H9 (cell line): ENCODE data around the gene KIR2DL4. TPM values are rescaled to one million over a fixed set of nuclear protein-coding genes. Genes with fewer than 3 reads are reported as not detected.

Source experiments
- DNase-seq: peaks from one replicate; pipeline ENCODE4 v3.0.0-alpha.2; 2017
- H2AFZ ChIP-seq: one replicate; pipeline ENCODE4 v1.6.1; 2013; ENCODE audit warnings: mild to moderate bottlenecking, low read length, control low read depth, moderate library complexity
- H2AK5ac ChIP-seq: 2 replicates; pipeline ENCODE4 v1.6.1; 2013; ENCODE audit warnings: low read length, control low read depth, mixed read lengths; ENCODE audit not compliant: insufficient read length
- H2BK120ac ChIP-seq: one replicate; pipeline ENCODE4 v1.6.1; 2013; ENCODE audit warnings: low read depth, mild to moderate bottlenecking, low read length, control low read depth, inconsistent platforms; ENCODE audit not compliant: poor library complexity, severe bottlenecking
- H2BK12ac ChIP-seq: 2 replicates; pipeline ENCODE4 v1.6.1; 2013; ENCODE audit warnings: low read length, control low read depth, mixed read lengths, low read depth; ENCODE audit not compliant: insufficient read length
- H2BK15ac ChIP-seq: 2 replicates; pipeline ENCODE4 v1.6.1; 2013; ENCODE audit warnings: low read depth, low read length, control low read depth
- H2BK20ac ChIP-seq: one replicate; pipeline ENCODE4 v1.6.1; 2013; ENCODE audit warnings: low read depth, mild to moderate bottlenecking, low read length, control low read depth, inconsistent platforms; ENCODE audit not compliant: poor library complexity, severe bottlenecking
- H2BK5ac ChIP-seq: 2 replicates; pipeline ENCODE4 v1.6.1; 2013; ENCODE audit warnings: low read length, control low read depth, mixed read lengths; ENCODE audit not compliant: insufficient read length
- H3K14ac ChIP-seq: 2 replicates; pipeline ENCODE4 v1.6.1; 2013; ENCODE audit warnings: low read length, control low read depth; ENCODE audit not compliant: insufficient read depth
- H3K18ac ChIP-seq: 2 replicates; pipeline ENCODE4 v1.6.1; 2013; ENCODE audit warnings: low read depth, mild to moderate bottlenecking, mixed read lengths, low read length, control low read depth; ENCODE audit not compliant: insufficient read length
- H3K23ac ChIP-seq: 2 replicates; pipeline ENCODE4 v1.6.1; 2013; ENCODE audit warnings: low read length, control low read depth, mixed read lengths, low read depth; ENCODE audit not compliant: insufficient read length
- H3K23me2 ChIP-seq: 2 replicates; pipeline ENCODE4 v1.6.1; 2013; ENCODE audit warnings: low read depth, mild to moderate bottlenecking, mixed read lengths, low read length, control low read depth; ENCODE audit not compliant: insufficient read length, poor library complexity, severe bottlenecking
- H3K27ac ChIP-seq: 2 replicates; pipeline ENCODE4 v1.5.1; 2013; ENCODE audit warnings: low read length, control low read depth, mixed read lengths, low read depth; ENCODE audit not compliant: insufficient read length
- H3K27me3 ChIP-seq: 2 replicates; pipeline ENCODE4 v1.6.1; 2013; ENCODE audit warnings: low read length, control low read depth, inconsistent platforms; ENCODE audit not compliant: insufficient read depth
- H3K4ac ChIP-seq: 2 replicates; pipeline ENCODE4 v1.6.1; 2013; ENCODE audit warnings: low read depth, mild to moderate bottlenecking, control low read depth, inconsistent platforms, low read length, moderate library complexity
- H3K4me1 ChIP-seq: 2 replicates; pipeline ENCODE4 v1.6.1; 2013; ENCODE audit warnings: low read length, control low read depth, inconsistent platforms; ENCODE audit not compliant: insufficient read depth
- H3K4me2 ChIP-seq: 2 replicates; pipeline ENCODE4 v1.6.1; 2013; ENCODE audit warnings: low read length, control low read depth, mixed read lengths; ENCODE audit not compliant: insufficient read length, insufficient read depth
- H3K56ac ChIP-seq: 2 replicates; pipeline ENCODE4 v1.6.1; 2013; ENCODE audit warnings: low read depth, mild to moderate bottlenecking, mixed read lengths, low read length, control low read depth; ENCODE audit not compliant: insufficient read length
- H3K79me1 ChIP-seq: 2 replicates; pipeline ENCODE4 v1.6.1; 2013; ENCODE audit warnings: low read depth, mild to moderate bottlenecking, moderate library complexity, low read length, control low read depth, inconsistent platforms; ENCODE audit not compliant: insufficient read depth, poor library complexity, severe bottlenecking
- H3K79me2 ChIP-seq: 2 replicates; pipeline ENCODE4 v1.6.1; 2013; ENCODE audit warnings: low read length, control low read depth, inconsistent platforms; ENCODE audit not compliant: insufficient read depth
- H3K9ac ChIP-seq: 2 replicates; pipeline ENCODE4 v1.6.1; 2013; ENCODE audit warnings: low read length, control low read depth, mixed read lengths; ENCODE audit not compliant: insufficient read length; ENCODE audit errors: extremely low read depth
- H3K9me3 ChIP-seq: one replicate; pipeline ENCODE4 v1.6.1; 2013; ENCODE audit warnings: low read depth, low read length, inconsistent platforms; ENCODE audit not compliant: control insufficient read depth
- H3T11ph ChIP-seq: one replicate; pipeline ENCODE4 v1.6.1; 2013; ENCODE audit warnings: mild to moderate bottlenecking, low read length, control low read depth, inconsistent platforms
- H4K20me1 ChIP-seq: one replicate; pipeline ENCODE4 v1.6.1; 2013; ENCODE audit not compliant: control insufficient read depth, insufficient read length, insufficient read depth
- H4K5ac ChIP-seq: 2 replicates; pipeline ENCODE4 v1.6.1; 2013; ENCODE audit warnings: low read depth, mild to moderate bottlenecking, mixed read lengths, low read length, control low read depth; ENCODE audit not compliant: insufficient read length
- H4K8ac ChIP-seq: replicated peaks from 2 replicates; pipeline ENCODE4 v1.6.1; 2013; ENCODE audit warnings: low read length, control low read depth, mixed read lengths, low read depth; ENCODE audit not compliant: insufficient read length
- H4K91ac ChIP-seq: 2 replicates; pipeline ENCODE4 v1.6.1; 2013; ENCODE audit warnings: low read depth, mild to moderate bottlenecking, moderate library complexity, mixed read lengths, low read length, control low read depth; ENCODE audit not compliant: insufficient read length
- H3K27ac Mint-ChIP-seq, 3 experiments: 2 replicates in 2 of 3; 3 replicates in 1 of 3; pipeline ENCODE4 v1.8.0; 2020 to 2021; ENCODE audit warnings: mixed read lengths in 3 of 3, mild to moderate bottlenecking in 1 of 3, moderate library complexity in 1 of 3
- H3K27me3 Mint-ChIP-seq: 2 replicates; pipeline ENCODE4 v1.8.0; 2021; ENCODE audit warnings: low read depth, mild to moderate bottlenecking, moderate library complexity, mixed read lengths
- H3K36me3 Mint-ChIP-seq, 3 experiments: 2 replicates in 2 of 3; 3 replicates in 1 of 3; pipeline ENCODE4 v1.8.0; 2020 to 2021; ENCODE audit warnings: low read depth in 3 of 3, mixed read lengths in 3 of 3; ENCODE audit not compliant: insufficient read depth in 1 of 3
- H3K4me1 Mint-ChIP-seq, 2 experiments: 2 replicates each; pipeline ENCODE4 v1.8.0; 2020; ENCODE audit warnings: mixed read lengths in 2 of 2
- H3K4me3 Mint-ChIP-seq, 2 experiments: 2 replicates in 1 of 2; 3 replicates in 1 of 2; pipeline ENCODE4 v1.8.0; 2020 to 2021; ENCODE audit warnings: mild to moderate bottlenecking in 2 of 2, mixed read lengths in 2 of 2, moderate library complexity in 1 of 2
- H3K9me3 Mint-ChIP-seq, 2 experiments: 2 replicates in 1 of 2; 3 replicates in 1 of 2; pipeline ENCODE4 v1.8.0; 2020; ENCODE audit warnings: mild to moderate bottlenecking in 2 of 2, mixed read lengths in 2 of 2, moderate library complexity in 1 of 2
- CTCF ChIP-seq: fragments of 200-600 bp; sonication (generic); conservative IDR thresholded peaks from 3 replicates; pipeline ENCODE4 v1.8.0; 2021; ENCODE audit warnings: antibody characterized with exemption, mild to moderate bottlenecking
- WGBS: extraction: QIAGEN DNeasy Blood & Tissue Kit; methylation state at CpG from one replicate; pipeline ENCODE4 v1.1.7; 2013; ENCODE audit warnings: missing lambda C conversion rate, low lambda C conversion rate, mixed read lengths; ENCODE audit not compliant: insufficient read length; ENCODE audit errors: extremely low coverage; 5-methylcytosine and 5-hydroxymethylcytosine counted together
- total RNA-seq: library from RNA; stranded (reverse); gene quantifications from 2 replicates; pipeline ENCODE4 v1.2.1, GENCODE V29; 2021

Gene KIR2DL4
- total RNA-seq, 1 experiment from 2014 or later = not detected

GRCh38 chr19:54791476-54791875 is 11.9 kb upstream of the KIR2DL4 start:
- no peak overlapping the region for H3K23ac ChIP-seq
- no peaks in the 10 kb centered on the region for H3K79me2 ChIP-seq
- H3K56ac ChIP-seq = no peak overlapping the region
- no peak for DNase-seq
- peaks cover 6% of the 10 kb centered on the region for H3K27me3 Mint-ChIP-seq
- H3K4me3 Mint-ChIP-seq = no peak overlapping the region
- H3K27ac Mint-ChIP-seq = no peak overlapping the region
- no peak overlapping the region for H2BK120ac ChIP-seq
- WGBS = no CpG with 5 or more reads among the region's 6 CpGs
- H2BK20ac ChIP-seq = no peak overlapping the region
- H3K27me3 ChIP-seq = no peaks in the 10 kb centered on the region
- no peak overlapping the region for H3K14ac ChIP-seq
- H4K8ac ChIP-seq = no peak overlapping the region
- no peaks in the 10 kb centered on the region for H3K23me2 ChIP-seq
- H3K4ac ChIP-seq = no peak overlapping the region
- no peak overlapping the region for H3K18ac ChIP-seq
- no peak overlapping the region for H3K4me2 ChIP-seq
- no peak overlapping the region for H2BK15ac ChIP-seq
- H2AFZ ChIP-seq = no peak overlapping the region
- H3K79me1 ChIP-seq = no peaks in the 10 kb centered on the region
- no peak overlapping the region for H2BK12ac ChIP-seq
- H3K4me1 ChIP-seq = no peaks in the 10 kb centered on the region
- H3K27ac ChIP-seq = no peak overlapping the region
- H3T11ph ChIP-seq = no peak overlapping the region
- H3K9me3 ChIP-seq = peaks cover 78% of the 10 kb centered on the region
- H4K91ac ChIP-seq = no peak overlapping the region
- no peak for TF ChIP-seq CTCF
- H4K5ac ChIP-seq = no peak overlapping the region
- no peak overlapping the region for H2BK5ac ChIP-seq
- no peaks in the 10 kb centered on the region for H3K4me1 Mint-ChIP-seq
- no peaks in the 10 kb centered on the region for H4K20me1 ChIP-seq
- H3K36me3 Mint-ChIP-seq = peaks cover 0 to 37% (median 7%) of the 10 kb centered on the region in 3 experiments; a peak in 6 of 7 replicates
- H2AK5ac ChIP-seq = no peak overlapping the region
- H3K9ac ChIP-seq = no peak overlapping the region
- H3K9me3 Mint-ChIP-seq = peaks cover 38 to 54% of the 10 kb centered on the region in 2 experiments
